Cerebellar cortex (tissue), 1 donor: ENCODE data around the gene COL23A1.
"Not testable (repeated sequence)": the region's sequence is repeated elsewhere in the genome, so short reads cannot be mapped to it uniquely, and the experiment has no call there.

ENCODE experiments used
- DNase-seq: peaks from one replicate; pipeline ENCODE4 v3.0.0-alpha.2; 2015; ENCODE audit warnings: low spot score

Gene COL23A1

DNA sequence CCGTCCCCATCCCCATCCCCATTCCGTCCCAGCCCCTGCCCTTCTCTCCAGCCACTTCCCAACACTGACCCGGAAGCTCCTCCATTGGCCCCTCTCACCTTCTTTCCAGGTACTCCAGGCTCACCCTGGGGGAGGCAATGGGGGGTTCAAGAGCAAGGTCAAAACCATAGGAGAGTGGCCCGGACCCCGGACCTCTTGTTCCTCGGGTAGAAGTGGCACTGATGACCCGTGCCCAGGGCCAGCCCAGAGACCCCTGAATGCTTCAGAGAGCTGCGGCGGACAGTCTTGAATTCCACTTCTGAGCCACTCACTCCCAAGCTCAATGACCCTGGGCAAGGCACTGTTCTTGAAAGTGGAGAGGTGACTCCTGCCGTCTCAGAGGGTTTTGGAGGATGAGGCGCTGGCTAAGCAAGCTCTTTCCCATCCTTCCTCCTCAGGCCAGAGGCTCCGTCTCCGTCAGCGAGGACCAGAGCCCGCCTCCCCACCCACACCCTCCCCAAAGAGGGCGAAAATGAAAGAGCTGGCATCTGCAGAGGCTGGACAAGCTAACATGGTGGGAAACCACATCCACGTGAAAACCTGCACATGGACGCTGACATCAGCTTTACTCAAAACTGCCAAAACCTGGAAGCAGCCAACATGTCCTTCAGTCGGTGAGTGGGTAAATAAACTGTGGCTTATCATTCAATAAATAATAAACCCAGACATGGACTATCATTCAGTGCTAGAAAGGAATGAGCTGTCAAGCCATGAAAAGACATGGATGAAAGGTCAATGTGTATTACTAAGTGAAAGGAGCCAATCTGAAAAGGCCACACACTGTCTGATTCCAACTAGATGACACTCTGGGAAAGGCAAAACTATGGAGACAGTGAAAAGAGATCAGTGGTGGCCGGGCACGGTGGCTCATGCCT is 330.3 kb downstream of the COL23A1 start:
- DNase-seq, result no peak

DNA sequence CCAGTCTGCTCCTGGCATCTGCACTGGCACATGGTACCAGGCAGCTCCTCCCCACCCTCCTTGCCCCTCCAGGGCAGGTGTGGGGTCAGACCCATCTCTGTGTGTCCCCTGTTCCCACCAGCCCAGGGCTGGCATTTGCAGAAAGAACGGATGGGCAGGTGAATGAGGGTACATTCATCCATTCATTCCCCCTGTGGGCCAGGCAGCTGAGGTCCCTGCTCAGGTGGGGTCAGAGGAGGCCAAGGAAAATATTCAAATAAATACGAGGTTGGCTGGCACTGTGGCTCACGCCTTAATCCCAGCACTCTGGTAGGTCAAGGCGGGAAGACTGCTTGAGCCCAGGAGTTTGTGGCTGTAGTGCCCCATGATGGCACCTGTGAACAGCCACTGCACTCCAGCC is 332.5 kb downstream of the COL23A1 start:
- DNase-seq, result no peak

DNA sequence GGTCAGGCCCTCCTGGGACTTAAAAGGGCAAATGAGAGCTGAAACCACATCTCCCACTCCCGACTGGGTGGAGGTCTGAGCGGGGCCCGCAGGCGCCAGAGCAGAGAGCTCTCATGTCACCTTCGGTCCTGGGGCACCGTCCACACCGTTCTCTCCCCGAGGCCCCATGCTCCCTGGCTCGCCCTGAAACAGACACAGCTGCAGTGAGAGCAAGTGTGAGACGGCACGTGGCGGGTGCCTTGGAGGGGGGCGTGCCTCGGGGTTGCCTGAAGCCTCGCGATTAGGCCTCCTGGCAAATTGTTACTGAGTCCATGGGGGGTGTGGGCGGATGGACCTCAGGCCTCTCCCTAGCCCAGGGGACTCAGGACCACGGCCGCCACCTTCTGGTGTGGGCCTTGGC is 333.4 kb downstream of the COL23A1 start:
- DNase-seq, result no peak

DNA sequence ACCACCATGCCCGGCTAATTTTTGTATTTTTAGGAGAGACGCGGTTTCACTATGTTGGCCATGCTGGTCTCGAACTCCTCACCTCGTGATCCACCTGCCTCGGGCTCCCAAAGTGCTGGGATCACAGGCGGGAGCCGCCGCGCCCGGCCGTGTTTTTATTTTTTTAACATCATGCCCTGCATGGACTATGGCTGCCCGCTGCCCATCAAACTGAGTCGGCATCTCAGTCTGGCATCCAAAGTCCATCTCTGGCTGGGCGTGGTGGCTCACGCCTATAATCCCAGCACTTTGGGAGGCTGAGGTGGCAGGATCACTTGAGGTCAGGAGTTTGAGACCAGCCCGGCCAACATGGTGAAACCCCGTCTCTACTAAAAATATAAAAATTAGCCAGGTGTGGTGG is 336.6 kb downstream of the COL23A1 start:
- not testable (repeated sequence) for DNase-seq

DNA sequence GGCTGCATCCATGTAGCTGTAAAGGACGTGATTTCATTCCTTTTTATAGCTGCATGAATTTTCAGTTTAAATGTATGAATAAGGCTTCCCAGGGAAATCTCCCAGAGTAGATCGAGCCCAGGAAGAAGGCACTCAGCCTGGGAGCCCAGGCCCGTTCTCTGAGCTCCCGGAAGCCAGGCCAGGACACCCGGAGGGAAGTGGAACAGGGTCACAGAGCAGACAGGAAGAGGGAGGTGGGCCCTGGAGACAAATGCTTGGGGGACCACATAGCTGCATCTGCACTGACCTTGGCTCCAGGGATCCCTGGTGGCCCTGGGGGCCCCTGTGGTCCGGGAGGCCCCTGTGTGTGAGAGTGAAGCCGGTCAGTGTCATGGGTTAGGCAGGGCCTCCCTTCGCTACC is 337.9 kb downstream of the COL23A1 start:
- DNase-seq, result no peak

DNA sequence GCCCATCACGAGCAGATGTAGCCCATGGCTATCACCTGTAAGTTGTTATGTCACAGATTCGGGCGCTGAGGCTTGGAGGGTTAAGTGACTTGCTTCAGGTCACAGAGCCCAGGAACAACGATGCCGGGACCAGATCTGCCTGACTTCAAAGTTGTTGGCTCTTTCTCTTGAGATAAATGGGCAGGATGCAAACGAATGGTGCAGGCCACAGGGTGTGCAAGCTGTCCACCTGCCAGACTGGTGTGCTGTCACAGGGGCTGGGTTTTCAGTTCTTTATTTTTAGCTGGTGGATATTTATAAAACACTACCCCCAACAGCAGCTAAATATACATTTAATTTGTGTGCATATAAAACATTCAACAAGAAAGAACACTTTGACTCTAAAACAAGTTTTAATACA is 339.9 kb downstream of the COL23A1 start:
- DNase-seq, result no peak

DNA sequence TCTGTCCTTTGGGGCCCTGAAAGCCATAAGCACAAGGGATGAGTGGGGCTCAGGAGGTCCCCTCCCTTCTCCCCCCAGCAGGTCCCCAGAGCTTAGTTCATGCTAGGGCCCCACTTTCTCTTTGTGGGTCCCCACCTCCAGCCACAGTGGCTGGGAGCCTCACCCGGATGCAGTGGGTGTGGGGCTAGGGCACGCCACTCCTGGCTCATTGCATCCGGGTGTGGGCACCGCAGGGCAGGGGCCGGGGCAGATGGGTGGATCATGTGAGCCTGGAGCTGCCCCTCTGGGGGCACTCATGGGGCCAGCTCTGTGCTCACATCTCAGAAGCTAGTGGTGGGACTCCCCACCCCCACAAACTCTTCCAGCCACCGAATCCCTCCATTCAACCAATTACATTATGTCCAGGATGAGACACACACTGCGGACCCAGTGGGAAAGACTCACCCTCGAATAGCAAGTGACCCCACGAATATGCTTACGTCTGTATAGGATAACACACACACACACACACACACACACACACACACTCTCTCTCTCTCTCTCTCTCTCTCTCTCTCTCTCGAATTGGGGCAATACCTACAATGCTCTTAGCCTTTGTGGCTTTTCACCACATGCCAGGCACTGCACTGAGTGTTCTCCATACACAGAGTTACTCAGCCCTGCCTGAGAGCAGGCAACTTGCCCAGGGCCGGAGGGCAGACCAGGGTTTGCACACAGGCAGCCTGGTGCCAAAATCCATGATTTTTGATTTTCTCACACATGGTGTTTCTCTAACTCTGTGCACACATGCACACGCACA is 340.8 kb downstream of the COL23A1 start:
- no peak for DNase-seq

DNA sequence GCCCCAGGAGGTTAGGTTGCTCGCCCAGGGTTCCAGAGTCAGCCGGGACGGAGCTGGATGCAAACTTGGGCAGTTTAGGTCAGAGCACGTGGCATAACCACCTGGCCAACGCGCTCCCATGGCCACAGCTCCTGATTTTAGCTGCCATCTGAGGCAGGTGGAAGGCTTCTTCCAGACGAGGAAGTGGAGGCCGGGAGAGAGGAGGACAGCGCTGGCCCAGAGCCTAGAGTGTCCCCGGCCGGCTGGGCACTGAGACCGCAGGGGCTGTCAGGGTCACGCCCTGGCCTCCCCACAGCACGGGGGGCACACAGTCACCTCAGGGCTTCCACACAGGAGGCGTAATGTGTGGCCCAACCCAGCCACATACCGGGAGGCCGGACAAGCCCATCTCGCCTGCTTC is 341.4 kb downstream of the COL23A1 start:
- no peak for DNase-seq

DNA sequence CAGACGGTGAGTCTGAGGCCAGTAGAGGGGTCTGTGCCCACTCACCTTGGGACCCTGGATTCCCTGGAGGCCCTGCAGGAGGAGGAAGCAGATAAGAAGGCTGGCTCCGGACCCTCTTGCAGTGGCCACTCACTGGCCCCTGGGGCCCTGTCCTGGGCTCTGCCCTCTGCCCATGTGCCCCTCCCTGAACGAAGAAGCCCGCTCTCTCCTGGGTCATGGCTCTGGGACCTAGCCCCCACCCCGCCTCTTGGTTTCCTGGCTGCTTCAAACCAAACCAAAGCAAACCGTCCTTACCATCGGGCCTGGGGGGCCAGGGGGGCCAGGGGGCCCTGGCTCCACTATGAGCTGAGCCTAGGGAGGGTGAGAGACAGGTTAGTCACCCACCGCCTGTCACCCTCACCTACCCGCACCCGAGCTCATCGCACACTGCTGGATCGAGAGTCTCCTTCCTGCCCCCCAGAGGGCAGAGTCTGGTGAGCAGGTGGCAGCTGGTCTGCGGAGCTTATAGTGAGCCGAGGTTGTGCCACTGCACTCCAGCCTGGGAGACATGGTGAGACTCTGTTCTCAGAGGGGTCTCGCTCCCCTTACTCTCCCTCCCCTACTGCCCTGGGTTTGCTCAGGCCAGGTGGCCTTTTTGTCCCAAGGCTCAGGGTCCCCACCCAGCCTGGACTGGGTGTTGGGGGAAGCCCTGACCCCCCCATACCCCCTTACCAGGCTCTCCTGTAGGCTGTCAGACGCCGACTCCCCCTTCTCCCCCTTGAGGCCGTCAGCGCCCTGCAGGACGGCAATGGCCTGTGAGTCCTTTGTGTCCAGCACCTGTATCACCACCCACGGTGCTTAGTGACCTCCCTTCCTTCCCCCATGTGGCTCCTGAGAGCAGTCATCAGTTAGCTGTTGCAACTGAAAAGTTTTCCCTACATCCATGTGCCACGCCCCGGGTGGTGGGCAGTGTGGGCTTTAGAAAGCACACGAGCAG is 342.4 kb downstream of the COL23A1 start:
- DNase-seq, result no peak

DNA sequence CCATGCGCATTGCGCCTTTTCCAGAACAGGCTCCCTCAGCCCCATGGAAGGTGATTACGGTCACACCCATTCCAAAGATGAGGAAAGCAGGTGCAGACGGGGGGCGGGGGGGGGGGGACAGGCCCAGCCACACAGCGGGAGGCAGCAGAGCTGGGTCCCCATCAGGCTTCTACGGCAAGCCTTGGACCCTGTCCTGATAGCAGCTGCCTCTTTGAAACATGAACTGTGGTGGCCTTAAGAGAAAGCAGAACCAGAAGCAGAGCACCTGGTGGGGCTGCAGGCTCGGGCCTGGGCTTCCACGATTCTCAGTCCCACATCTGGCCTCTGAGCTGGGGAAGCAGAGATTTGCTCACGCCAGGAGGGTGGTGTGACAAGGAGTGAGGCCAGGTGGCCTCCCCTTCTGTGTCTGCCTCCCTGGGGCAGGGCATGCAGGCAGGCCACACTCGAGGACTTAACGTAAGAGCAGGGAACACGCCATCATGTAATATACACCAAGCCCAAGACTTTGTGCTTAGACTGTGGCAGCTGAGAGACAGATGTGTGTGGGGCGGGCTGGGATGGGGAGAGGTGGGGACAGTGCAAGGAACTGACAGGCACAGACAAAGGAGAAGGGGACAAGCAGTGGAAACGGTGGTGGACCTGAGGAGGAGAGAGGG is 343.4 kb downstream of the COL23A1 start:
- DNase-seq, result no peak

DNA sequence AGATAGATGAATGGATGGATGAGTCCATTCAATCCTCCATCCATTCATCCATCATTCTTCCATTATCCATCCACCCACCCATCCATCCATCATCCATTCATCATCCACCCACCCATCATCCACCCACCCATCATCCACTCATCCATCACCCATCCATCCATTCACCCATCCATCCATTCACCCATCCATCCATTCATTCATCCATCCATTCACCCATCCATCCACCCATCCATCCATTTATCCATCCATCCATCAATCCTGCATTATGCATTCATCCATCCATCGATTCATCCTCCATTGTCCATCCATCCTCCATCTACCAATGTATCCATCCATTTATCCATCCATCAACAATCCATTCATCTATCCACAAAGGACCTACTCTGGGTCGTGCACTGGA is 344.8 kb downstream of the COL23A1 start:
- no peak for DNase-seq

DNA sequence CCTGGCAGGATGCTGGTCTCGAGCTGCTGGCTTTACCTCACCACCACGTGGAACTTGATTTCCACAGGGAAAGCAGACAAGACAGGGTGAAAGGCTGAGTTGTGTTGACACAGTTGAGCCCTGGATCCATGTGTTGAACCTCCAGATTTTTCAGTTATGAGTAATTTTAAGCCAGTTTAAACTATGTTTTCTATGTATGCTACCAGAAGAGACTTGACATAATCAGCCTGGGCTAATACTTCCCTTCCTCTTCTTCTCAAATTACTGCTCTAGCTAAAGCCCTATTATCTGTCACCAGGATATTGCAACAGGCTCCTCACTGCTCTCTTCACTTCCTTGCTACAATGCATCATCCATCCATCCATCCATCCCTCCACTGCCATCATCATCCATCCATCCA is 345.6 kb downstream of the COL23A1 start:
- DNase-seq, result no peak

DNA sequence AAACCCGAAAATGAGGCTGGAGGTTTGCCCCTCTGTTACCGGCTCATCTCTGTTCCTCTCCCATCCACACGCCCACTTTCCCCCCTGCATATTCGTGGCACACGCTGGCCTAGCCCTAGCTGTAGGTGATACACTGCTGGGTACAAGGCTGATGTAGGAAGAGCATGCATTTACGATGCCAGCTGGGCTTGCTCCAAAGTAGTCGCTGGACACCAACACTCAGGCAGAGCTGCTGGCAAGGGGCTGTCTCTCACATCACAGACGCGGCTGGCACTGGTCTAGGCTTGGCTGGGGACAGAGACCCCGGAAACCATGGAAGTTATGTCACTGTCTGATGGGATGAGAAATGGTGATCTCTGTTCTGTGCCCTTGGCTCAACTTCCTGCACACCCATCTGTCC is 347.8 kb downstream of the COL23A1 start:
- no peak for DNase-seq

DNA sequence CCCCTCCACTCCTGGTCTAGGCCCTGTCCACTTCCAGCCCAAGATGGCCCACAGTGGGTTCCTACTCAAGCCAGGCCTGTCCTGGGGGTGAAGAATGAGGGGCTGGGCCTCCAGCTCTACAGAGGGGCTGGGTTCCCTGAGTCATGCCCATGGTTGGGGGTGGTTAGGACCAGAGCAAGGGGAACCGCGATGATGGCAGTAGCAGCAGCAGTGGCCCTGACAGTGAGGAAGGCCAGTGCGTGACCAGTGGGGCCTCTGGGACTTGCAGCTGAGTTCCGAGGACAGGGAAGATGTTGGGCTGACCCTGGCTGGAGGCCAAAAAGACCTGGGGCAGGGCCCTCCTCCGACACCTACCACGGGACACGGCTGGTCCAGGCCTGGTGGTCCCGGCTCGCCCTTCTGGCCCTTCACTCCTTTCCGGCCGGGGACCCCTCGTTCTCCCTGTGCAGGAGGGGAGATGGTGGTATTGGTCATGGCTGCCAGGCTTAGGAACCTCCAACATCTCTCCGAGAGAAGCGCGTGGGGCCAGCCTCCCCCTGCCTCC is 348.4 kb downstream of the COL23A1 start:
- DNase-seq, result no peak

DNA sequence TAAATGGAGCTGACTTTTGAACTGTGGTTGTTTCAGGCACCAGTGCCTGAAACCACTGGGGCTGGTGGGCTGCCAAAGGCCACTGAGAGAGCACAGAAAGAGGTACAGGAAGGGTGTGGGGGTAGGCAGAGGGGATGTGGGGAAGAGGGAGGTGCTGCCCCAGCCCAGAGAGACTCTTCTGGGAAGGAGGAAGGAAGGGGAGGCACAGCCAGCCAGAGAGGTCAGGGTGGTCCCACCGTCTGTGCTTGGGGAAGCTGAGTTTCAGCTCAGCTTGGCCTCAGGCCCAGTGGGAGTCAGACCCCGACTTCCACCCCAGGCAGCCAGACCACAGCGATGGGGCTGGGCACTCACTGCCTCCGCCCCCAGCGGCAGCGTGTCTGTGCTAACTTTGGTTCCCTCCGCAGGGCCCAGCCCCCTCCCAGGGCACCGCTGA is 348.9 kb downstream of the COL23A1 start:
- DNase-seq, result no peak

DNA sequence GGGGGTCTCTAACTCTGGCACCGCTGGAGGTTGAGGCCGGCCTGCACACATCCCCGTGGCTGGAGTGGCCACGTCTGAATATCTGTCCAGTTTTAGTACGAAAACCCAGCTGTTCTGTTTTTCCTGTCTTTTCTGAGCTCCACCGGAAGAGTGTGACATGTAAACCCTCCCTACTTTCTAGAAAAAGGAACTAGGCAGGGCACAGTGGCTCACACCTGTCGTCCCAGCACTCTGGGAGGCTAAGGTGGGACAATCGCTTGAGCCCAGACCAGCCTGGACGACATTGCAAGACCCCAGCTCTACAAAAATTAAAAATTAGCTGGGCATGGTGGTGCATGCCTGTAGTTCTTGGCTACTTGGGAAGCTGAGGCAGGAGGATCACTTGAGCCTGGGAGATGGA is 349.4 kb downstream of the COL23A1 start:
- no peak for DNase-seq

DNA sequence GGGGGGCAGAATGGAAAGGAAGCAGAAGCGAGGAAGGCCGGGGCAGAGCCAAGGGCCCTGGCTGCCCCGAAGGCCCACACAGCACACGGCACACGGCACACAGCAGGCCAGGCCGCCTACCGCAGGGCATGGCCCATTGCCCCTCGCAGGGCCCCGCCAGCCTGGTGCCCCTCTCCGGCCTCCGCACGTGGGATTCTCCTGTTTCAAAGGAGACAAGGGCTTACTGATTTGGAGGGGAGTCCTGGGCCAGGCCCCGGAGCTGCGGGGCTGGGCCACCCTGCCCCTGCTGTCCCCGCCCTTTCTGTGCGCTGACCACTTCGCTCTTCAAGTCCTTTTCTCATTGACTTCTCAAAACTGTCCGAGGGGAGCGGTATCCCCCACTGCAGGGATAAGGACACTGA is 349.9 kb downstream of the COL23A1 start:
- DNase-seq, result no peak

DNA sequence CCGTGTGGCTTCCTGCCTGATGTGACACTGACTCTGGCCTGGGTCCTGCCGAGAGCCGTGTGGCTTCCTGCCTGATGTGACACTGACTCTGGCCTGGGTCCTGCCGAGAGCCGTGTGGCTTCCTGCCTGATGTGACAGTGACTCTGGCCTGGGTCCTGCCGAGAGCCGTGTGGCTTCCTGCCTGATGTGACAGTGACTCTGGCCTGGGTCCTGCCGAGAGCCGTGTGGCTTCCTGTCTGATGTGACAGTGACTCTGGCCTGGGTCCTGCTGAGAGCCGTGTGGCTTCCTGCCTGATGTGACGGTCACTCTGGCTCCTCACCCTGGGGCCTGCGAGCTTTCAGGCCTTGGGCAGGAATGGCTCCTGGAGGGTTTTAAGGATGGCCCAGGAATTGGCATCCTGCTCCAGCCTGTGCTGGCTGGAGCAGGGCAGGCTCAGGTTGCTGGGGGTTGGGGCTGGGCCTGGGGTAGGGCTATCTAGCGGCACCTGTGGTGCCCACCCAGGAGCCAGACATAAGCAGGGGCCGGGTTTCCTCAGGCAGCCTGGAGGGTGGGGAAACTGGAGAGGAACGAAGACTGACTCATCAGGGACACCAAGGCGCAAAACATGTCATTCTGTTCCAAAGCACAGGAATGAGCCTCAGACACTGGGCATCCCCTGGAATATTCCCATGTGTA is 350.4 kb downstream of the COL23A1 start:
- DNase-seq, result not testable (repeated sequence)

DNA sequence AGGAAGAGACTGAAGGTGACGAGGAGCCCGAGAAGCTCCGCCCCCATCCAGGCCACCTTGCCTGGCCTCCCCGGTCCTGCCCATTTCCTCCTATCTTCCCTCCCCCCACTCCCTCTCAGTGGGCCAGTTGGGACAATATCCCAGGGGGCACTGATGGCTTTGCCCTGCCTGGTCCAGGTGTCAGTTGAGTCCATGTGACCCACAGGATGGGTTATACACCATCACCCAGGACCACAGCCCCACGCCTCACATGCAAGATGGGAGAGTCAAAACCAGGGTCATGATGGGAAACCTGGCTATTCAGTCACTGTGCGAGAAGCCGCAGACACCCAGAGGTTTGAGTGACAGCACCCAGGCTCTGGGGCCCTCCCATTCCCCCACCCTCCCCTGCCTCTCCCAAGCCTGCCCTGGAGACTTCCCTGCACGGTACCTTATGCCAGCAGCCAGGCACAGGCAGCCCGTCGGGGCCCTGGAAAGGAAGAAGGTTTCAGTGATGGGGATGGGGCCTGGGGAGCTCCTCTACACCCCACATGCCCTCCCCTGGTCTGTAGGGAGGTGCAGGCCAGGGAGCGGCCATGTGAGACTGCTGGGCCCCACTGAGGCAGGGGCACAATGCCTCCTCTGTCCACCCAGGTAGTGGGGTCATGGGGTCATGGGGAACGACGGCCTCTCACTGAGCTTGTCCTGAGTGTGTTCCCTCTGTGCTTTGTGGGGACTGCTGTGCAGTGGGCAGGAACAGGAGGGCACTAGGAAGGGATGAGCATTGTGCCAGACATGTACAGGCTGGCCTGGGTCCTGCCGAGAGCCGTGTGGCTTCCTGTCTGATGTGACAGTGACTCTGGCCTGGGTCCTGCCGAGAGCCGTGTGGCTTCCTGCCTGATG is 351.2 kb downstream of the COL23A1 start:
- DNase-seq, result no peak

DNA sequence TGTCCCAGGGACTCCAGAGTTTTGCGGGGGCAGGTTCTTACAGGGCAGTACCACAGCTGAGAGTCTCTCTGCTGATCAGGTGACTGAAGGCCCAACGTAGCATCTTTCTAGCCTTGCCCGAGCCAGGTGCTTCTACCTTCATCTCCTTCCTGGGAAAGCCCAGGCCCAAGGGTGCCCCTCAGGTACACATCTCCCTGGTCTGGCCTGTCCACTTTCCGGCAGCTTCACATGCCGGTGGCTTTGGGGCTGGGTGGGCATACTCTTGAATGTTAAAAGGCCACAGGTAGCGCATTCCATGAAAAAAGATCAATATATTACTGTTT is 351.9 kb downstream of the COL23A1 start:
- no peak for DNase-seq
